HepG2 (cell line): ENCODE results near the gene LRRC8E. TPM values are rescaled to one million over a fixed set of nuclear protein-coding genes. Genes with fewer than 3 reads are reported as not detected.

Experiments
- ASH2L ChIP-seq: fragments of 300-600, 200-600 bp; sonication (generic); IDR thresholded peaks from 2 replicates; pipeline ENCODE4 v1.7.0; 2017; ENCODE audit warnings: low read depth, mild to moderate bottlenecking, moderate library complexity, mixed read lengths, low read length; ENCODE audit not compliant: insufficient read length
- CBX5 ChIP-seq: sonication (generic); formaldehyde crosslinking; IDR thresholded peaks from 2 replicates; pipeline ENCODE4 v1.4.0; 2020; ENCODE audit warnings: missing genetic modification reagents, borderline replicate concordance
- CCDC6 ChIP-seq: sonication (generic); formaldehyde crosslinking; IDR thresholded peaks from 2 replicates; pipeline ENCODE4 v1.8.1; 2022; ENCODE audit warnings: mild to moderate bottlenecking, missing genetic modification reagents, moderate library complexity
- CREM ChIP-seq, 2 experiments: sonication (generic) in 1 of 2; formaldehyde crosslinking in 1 of 2; IDR thresholded peaks; 2 replicates each; pipeline versions ENCODE4 v1.4.0 to v1.6.1; 2016 to 2020; ENCODE audit warnings: antibody characterized with exemption in 1 of 2, mild to moderate bottlenecking in 1 of 2, missing genetic modification reagents in 1 of 2
- DDIT3 ChIP-seq: sonication (generic); formaldehyde crosslinking; IDR thresholded peaks from 2 replicates; pipeline ENCODE4 v1.4.0; 2020; ENCODE audit warnings: mild to moderate bottlenecking, missing genetic modification reagents
- FOXA1 ChIP-seq, 2 experiments: fragments of 450-650 bp in 1 of 2; sonication (generic) in 1 of 2; formaldehyde crosslinking in 1 of 2; IDR thresholded peaks; 2 replicates each; pipeline versions ENCODE4 v1.4.0 to v1.6.1; 2016 to 2020; ENCODE audit warnings: missing genetic modification reagents in 1 of 2
- GMEB2 ChIP-seq: IDR thresholded peaks from 2 replicates; pipeline ENCODE4 v1.6.1; 2016; ENCODE audit warnings: missing biosample characterization, missing genetic modification reagents, low read depth
- KLF16 ChIP-seq, 2 experiments: sonication (generic) in 1 of 2; formaldehyde crosslinking in 1 of 2; IDR thresholded peaks; 2 replicates each; pipeline versions ENCODE4 v1.6.1 to v1.8.0; 2016 to 2023; ENCODE audit warnings: missing genetic modification reagents in 2 of 2, missing compliant biosample characterization in 1 of 2
- MIER2 ChIP-seq: IDR thresholded peaks from 2 replicates; pipeline ENCODE4 v1.6.1; 2016; ENCODE audit warnings: missing biosample characterization, missing genetic modification reagents
- NBN ChIP-seq: fragments of 450-650 bp; conservative IDR thresholded peaks from 2 replicates; pipeline ENCODE4 v1.6.1; 2017
- NFE2 ChIP-seq: sonication (generic); formaldehyde crosslinking; IDR thresholded peaks from 2 replicates; pipeline ENCODE4 v1.4.0; 2020; ENCODE audit warnings: missing genetic modification reagents
- NR1H2 ChIP-seq: sonication (generic); formaldehyde crosslinking; IDR thresholded peaks from 2 replicates; pipeline ENCODE4 v1.8.1; 2022; ENCODE audit warnings: low read depth, missing genetic modification reagents, borderline replicate concordance
- SMYD3 ChIP-seq: sonication (generic); formaldehyde crosslinking; IDR thresholded peaks from 2 replicates; pipeline ENCODE4 v1.8.1; 2023; ENCODE audit warnings: mild to moderate bottlenecking, missing genetic modification reagents
- SNAPC5 ChIP-seq: sonication (generic); formaldehyde crosslinking; IDR thresholded peaks from 2 replicates; pipeline ENCODE4 v1.8.1; 2023; ENCODE audit warnings: mild to moderate bottlenecking, missing genetic modification reagents, borderline replicate concordance
- ZKSCAN5 ChIP-seq: sonication (generic); formaldehyde crosslinking; IDR thresholded peaks from 2 replicates; pipeline ENCODE4 v1.5.1; 2020; ENCODE audit warnings: mild to moderate bottlenecking, missing genetic modification reagents
- ZNF12 ChIP-seq: sonication (generic); formaldehyde crosslinking; IDR thresholded peaks from 2 replicates; pipeline ENCODE4 v1.5.0; 2020; ENCODE audit warnings: missing genetic modification reagents
- ZNF17 ChIP-seq: sonication (generic); formaldehyde crosslinking; IDR thresholded peaks from 2 replicates; pipeline ENCODE4 v1.5.0; 2020; ENCODE audit warnings: mild to moderate bottlenecking, missing genetic modification reagents
- ZNF326 ChIP-seq: sonication (generic); formaldehyde crosslinking; IDR thresholded peaks from 2 replicates; pipeline ENCODE4 v1.4.0; 2020; ENCODE audit warnings: missing genetic modification reagents, borderline replicate concordance
- ZNF512B ChIP-seq: sonication (generic); formaldehyde crosslinking; IDR thresholded peaks from 2 replicates; pipeline ENCODE4 v1.5.1; 2020; ENCODE audit warnings: missing genetic modification reagents, mild to moderate bottlenecking, borderline replicate concordance
- ZNF564 ChIP-seq: sonication (generic); formaldehyde crosslinking; IDR thresholded peaks from 2 replicates; pipeline ENCODE4 v1.8.1; 2023; ENCODE audit warnings: mild to moderate bottlenecking, missing genetic modification reagents
- ZNF644 ChIP-seq: IDR thresholded peaks from 2 replicates; pipeline ENCODE4 v1.6.1; 2016; ENCODE audit warnings: low read depth
- ZNF841 ChIP-seq: sonication (generic); formaldehyde crosslinking; IDR thresholded peaks from 2 replicates; pipeline ENCODE4 v1.8.1; 2023; ENCODE audit warnings: missing genetic modification reagents, borderline replicate concordance
- ZSCAN29 ChIP-seq: sonication (generic); formaldehyde crosslinking; conservative IDR thresholded peaks from 2 replicates; pipeline ENCODE4 v1.4.0; 2020; ENCODE audit warnings: mild to moderate bottlenecking, missing genetic modification reagents
- polyA plus RNA-seq, 8 experiments: library from polyadenylated mRNA; depleted of rRNA in 3 of 8; stranded (reverse) in 7 of 8; unstranded in 1 of 8; fragments of >200 nt; fragmentation: Illumina TruSeq in 4 of 8; extraction: Trizol in 4 of 8; gene quantifications; 2 replicates each; pipeline versions ENCODE4 v1.2.1 to v1.2.3, GENCODE V29; 2011 to 2016; ENCODE audit warnings: low read depth in 4 of 8, missing spikeins in 1 of 8, mixed read lengths in 1 of 8; ENCODE audit not compliant: insufficient read depth in 1 of 8
- total RNA-seq, 5 experiments: library from RNA; depleted of rRNA; stranded (reverse); fragments of >200 nt; fragmentation: Illumina TruSeq; extraction: Trizol; gene quantifications; 2 replicates each; pipeline ENCODE4 v1.2.3, GENCODE V29; 2016; ENCODE audit warnings: low read depth in 1 of 5

The LRRC8E gene
- total and polyA plus RNA-seq, 2 of the 13 experiments (the other 11 are each of a cell fraction or from before 2014, with no cell fraction given), result 8.0 to 10.3 TPM

GRCh38 chr19:7944177-7944761, 56.0 kb downstream of the LRRC8E start (continued):
- no peak for TF ChIP-seq GMEB2 (CRISPR knock-in tag)
- no peak for TF ChIP-seq ZNF564
- TF ChIP-seq ASH2L, result no peak
- TF ChIP-seq ZSCAN29, result no peak
- TF ChIP-seq ZNF512B (CRISPR knock-in tag), result no peak
- TF ChIP-seq ZKSCAN5, result no peak
- no peak for TF ChIP-seq CBX5
- no peak for TF ChIP-seq FOXA1 (IDR thresholded peaks at IDR 0.05)
- TF ChIP-seq FOXA1 (CRISPR knock-in tag; IDR thresholded peaks at IDR 0.05), result no peak
- no peak for TF ChIP-seq CCDC6
- TF ChIP-seq NFE2 (CRISPR knock-in tag), result no peak
- TF ChIP-seq SMYD3 (CRISPR knock-in tag), result no peak
- TF ChIP-seq DDIT3 (CRISPR knock-in tag), result no peak
- TF ChIP-seq ZNF644 (CRISPR knock-in tag), result no peak
- no peak for TF ChIP-seq MIER2 (CRISPR knock-in tag)
- TF ChIP-seq ZNF326 (CRISPR knock-in tag), result no peak
- no peak for TF ChIP-seq CREM (IDR thresholded peaks at IDR 0.05)
- no peak for TF ChIP-seq CREM (CRISPR knock-in tag; IDR thresholded peaks at IDR 0.05)
- no peak for TF ChIP-seq ZNF841 (CRISPR knock-in tag)
- TF ChIP-seq NR1H2 (CRISPR knock-in tag), result no peak
- no peak for TF ChIP-seq ZNF17 (CRISPR knock-in tag)
- no peak for TF ChIP-seq NBN
- no peak for TF ChIP-seq SNAPC5 (CRISPR knock-in tag)
- no peak for TF ChIP-seq ZNF12 (CRISPR knock-in tag)
- no peak; a peak in 1 of 4 replicates for TF ChIP-seq KLF16 (CRISPR knock-in tag; IDR thresholded peaks at IDR 0.05)
